GM19240 (cell line): ENCODE results near the gene SLC4A2.

Source experiments
- DNase-seq: peaks from one replicate; pipeline ENCODE4 v3.0.0; 2011; ENCODE audit warnings: low spot score; ENCODE audit not compliant: insufficient read length

Gene SLC4A2

DNA sequence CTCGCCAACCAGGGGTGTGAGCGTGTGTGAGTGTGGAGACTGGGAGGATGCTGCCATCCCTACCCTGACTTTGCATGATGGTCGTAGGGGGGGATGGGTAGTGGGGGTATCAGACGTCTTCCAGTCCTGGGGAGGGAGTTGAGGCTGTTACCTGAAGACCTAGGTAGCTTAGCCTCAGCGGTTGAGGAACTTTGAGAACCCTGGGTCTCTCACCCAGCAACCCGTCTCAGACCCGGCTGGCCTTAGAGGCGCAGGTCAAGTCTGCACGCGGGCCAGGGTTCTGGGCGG lies 2.7 kb downstream of the SLC4A2 start:
- DNase-seq = no peak

GRCh38 chr7:151062399-151063211 lies 3.2 kb downstream of the SLC4A2 start:
- no peak for DNase-seq

- no peak for DNase-seq
These were observed 3.8 kb downstream of the SLC4A2 start for GRCh38 chr7:151063212-151063561.

- DNase-seq = no peak
These were observed 5.1 kb downstream of the SLC4A2 start for GRCh38 chr7:151064454-151064853.

GRCh38 chr7:151064993-151065392 lies 5.6 kb downstream of the SLC4A2 start:
- no peak for DNase-seq

DNA sequence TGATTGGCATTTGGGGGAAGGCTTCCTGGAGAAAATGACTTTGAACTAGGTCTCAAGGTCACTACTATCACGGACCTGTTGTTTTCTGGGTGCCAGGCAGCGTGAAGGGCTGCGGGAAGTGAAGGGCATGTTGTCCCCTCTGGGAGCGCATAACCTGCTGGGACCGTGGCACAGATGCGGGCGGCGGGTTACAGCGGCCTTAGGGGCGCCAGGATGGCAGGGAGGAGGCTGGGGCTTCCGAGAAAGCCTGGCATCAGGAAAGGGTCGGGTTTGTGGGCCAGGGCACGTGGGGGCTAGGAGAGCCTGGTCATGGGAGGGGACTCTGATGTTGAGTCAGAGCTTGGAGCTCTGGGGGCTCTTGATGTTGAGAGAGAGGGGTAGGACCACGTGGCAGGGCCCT lies 6.1 kb downstream of the SLC4A2 start:
- no peak for DNase-seq

- no peak for DNase-seq
These were observed 7.0 kb downstream of the SLC4A2 start for GRCh38 chr7:151066273-151066974.

- no peak for DNase-seq
These were observed 8.8 kb downstream of the SLC4A2 start for GRCh38 chr7:151068069-151068773.

GRCh38 chr7:151069841-151070573 lies 10.6 kb downstream of the SLC4A2 start:
- no peak for DNase-seq

DNA sequence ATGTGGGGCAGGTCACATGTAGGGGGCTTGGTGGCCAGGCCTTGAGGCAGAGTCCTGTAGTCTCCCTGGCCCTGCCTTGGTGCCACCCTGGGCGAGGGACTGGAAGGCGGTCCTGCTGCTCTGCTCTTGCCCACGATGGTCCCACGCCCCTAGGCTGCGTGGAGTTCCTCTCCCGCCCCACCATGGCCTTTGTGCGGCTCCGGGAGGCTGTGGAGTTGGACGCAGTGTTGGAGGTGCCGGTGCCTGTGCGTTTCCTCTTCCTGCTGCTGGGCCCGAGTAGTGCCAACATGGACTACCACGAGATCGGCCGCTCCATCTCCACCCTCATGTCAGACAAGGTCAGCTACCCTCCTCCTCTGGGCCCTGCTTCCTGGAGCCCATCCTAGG lies 11.2 kb downstream of the SLC4A2 start:
- no peak for DNase-seq

DNA sequence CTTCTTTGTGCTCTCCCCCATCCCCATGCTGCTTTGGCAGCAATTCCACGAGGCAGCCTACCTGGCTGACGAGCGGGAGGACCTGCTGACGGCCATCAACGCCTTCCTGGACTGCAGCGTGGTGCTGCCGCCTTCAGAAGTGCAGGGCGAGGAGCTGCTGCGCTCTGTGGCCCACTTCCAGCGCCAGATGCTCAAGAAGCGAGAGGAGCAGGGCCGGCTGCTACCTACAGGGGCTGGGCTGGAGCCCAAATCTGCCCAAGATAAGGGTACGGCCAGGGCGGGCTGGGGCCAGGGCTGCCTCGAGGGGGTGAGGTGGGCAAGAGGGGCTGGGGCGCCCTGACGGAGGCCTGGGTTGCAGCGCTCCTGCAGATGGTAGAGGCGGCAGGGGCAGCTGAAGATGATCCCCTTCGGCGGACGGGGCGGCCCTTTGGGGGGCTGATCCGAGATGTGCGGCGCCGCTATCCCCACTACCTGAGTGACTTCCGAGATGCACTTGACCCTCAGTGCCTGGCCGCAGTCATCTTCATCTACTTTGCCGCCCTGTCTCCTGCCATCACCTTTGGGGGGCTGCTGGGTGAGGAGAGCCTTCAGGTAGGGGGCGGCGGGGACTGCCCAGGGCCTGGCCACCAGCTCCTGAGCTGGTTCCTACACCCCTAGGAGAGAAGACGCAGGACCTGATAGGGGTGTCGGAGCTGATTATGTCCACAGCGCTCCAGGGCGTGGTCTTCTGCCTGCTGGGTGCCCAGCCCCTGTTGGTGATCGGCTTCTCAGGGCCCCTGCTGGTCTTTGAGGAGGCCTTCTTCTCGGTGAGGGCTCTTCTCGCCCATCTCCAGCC lies 11.9 kb downstream of the SLC4A2 start:
- DNase-seq = no peak

DNA sequence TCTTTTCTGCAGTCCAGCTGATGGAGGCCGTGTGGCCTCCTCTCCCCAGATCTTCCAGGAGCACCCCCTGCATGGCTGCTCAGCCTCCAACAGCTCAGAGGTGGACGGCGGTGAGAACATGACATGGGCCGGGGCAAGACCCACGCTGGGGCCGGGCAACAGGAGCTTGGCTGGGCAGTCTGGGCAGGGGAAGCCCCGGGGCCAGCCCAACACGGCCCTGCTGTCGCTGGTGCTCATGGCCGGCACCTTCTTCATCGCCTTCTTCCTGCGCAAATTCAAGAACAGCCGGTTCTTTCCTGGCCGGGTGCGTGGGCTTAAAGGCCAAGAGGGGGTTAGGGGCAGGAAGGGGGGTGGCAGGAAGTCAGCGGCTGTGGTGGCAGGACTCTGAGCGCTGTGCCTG lies 14.6 kb downstream of the SLC4A2 start:
- DNase-seq = no peak

DNA sequence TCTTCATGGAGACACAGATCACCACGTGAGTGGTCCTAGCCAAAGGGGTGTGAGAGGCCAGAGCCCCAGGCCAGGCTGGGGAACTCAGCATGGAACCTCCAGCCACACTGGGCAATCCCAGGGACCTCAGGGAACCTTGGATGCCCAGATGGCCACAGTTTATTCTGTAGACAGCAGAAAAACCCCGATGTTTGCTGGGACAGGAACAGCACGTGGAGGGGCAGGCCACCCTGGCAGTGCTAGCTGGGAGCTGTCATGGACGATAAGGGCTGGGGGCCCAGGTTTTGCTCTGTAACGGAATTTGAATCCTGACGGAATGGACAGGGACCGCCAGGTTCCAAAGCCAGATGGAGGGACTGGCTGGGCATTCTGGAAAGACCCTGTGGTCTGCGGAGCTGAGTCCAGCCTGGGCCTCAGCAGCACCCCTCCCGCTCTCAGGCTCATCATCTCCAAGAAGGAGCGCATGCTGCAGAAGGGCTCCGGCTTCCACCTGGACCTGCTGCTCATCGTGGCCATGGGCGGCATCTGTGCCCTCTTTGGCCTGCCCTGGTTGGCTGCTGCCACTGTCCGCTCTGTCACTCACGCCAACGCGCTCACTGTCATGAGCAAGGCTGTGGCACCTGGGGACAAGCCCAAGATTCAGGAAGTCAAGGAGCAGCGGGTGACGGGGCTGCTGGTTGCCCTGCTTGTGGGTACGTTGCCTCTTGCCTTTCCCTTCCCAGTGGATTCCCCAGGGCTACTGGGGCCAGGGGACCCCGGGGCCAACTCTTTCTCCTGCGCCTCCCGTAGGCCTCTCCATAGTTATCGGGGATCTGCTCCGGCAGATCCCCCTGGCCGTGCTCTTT lies 15.7 kb downstream of the SLC4A2 start:
- no peak for DNase-seq

- DNase-seq = no peak
These were observed 16.2 kb downstream of the SLC4A2 start for GRCh38 chr7:151075662-151075971.

DNA sequence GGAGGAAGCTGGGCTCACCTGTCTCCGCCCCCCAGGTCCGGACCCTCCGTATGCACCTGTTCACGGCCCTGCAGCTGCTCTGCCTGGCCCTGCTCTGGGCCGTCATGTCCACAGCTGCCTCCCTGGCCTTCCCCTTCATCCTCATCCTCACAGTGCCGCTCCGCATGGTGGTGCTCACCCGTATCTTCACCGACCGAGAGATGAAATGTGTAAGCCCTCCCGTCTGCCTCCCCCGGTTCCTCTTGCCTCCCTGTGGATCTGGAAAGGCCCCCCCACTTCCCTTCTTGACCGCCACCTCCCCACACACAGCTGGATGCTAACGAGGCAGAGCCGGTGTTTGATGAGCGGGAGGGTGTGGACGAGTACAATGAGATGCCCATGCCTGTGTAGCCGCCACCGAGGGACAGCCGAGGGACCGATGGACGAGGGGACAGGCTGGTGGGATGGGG lies 16.6 kb downstream of the SLC4A2 start:
- DNase-seq = no peak

GRCh38 chr7:151076863-151077704 lies 17.7 kb downstream of the SLC4A2 start:
- no peak for DNase-seq

DNA sequence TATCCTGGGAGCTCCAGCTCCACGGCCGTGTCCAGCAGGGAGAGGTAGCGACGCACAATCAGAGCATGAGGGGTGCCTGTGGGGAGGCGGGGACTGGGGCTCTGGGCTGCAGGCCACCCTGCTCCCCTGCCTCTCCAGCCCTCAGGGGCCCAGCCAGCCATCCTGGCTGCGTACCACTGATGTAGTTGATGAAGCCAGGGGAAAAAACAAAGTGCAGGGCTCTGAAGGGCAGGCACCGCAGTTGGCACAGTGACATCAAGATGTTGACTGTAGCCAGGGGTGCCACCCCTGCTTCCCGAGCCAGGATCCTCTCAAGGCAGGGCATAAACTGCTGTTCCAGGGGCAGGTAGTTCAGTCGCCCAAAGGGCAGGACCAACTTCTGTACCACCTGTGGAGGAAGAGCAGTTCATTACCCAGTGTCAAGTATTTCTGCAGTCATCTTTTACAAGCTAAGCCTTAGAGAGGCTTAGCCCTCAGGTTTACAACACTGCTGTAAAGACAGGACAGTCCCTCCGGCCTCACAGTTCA lies 18.4 kb downstream of the SLC4A2 start:
- no peak for DNase-seq

DNA sequence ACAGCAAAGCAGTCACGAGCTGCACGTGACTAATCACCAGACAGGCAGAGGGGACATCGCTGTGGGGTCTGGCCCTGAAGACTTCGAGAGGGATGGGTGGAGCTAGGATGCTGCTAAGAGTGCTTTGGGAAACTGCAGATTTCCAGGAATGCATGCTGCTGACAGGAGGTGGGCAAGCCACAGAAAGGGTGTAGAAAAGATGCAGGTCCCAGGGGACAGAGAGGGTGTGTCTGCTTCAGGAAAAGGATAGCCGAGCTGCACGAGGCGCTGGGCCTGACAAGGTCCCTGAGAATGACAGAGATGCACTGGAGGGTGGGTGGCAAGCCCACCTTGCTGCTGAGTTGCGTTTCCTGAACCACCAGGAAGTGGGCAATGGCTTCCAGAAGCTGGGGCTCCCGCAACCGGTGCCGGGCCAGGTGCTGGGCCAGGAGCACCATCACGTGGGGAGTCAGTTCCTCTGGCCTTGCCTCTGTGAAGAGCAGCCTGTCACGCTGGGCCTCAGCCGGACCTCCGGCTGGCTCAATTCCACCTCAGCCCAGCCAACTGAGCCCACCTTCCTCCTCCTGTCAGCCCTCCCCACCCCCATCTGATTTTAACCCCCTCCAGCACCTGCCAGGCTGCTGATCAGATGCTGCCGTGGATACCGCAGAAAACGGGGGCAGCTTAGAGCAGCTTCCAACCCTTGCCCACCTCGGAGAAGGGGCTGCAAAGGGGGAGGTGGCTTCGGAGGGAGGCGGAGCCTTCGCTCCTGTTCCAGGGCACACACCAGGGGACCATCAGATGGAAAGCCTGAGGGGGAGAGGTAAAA lies 19.0 kb downstream of the SLC4A2 start:
- DNase-seq = no peak
